ENCODE measurements around the gene APBB2.

Gene APBB2

DNA sequence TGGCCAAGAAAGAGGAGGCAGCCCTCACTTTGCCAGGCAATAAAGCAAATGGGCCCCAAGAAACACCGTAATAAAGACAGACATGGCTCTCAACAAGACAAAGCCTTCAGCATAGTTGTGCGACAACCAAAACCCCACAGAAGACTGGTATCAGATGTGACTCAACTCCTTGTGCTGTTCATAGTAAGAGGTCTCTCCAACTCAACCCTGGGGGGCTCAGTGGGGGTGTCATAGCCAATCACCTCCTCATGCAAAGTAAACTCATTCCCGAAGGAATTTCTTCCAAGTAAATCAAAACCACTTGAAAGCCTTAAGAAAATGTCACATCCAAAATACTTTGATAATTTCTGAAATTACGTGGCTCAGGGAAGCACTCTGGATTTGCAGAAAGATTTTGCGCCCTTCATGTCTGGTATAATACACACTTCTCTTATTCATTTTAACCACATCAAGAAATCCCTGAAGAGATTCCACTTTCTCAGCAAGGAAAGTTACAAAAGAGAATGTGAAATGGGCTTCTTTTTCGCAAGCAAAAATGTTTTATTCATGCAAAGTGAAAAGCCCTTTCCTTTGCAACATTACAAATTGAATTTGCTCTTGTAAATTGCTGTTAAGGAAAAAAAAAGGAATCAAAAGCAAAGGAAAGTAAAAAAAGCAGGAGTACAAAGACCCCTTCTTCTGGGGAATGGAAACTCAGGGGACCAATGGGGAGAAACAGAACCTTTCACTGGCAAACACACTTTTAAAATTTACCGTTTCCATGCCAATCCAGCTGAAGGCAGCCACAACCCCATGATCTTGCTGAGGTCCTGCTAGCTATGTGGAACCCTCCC lies 327.2 kb downstream of the APBB2 start:
- TF ChIP-seq, protein P1, sequence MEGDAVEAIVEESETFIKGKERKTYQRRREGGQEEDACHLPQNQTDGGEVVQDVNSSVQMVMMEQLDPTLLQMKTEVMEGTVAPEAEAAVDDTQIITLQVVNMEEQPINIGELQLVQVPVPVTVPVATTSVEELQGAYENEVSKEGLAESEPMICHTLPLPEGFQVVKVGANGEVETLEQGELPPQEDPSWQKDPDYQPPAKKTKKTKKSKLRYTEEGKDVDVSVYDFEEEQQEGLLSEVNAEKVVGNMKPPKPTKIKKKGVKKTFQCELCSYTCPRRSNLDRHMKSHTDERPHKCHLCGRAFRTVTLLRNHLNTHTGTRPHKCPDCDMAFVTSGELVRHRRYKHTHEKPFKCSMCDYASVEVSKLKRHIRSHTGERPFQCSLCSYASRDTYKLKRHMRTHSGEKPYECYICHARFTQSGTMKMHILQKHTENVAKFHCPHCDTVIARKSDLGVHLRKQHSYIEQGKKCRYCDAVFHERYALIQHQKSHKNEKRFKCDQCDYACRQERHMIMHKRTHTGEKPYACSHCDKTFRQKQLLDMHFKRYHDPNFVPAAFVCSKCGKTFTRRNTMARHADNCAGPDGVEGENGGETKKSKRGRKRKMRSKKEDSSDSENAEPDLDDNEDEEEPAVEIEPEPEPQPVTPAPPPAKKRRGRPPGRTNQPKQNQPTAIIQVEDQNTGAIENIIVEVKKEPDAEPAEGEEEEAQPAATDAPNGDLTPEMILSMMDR (IDR thresholded peaks at IDR 0.05; ENCODE audit: borderline replicate concordance, control extremely low read depth, extremely low read depth, insufficient read depth, missing control alignments), result no peak
- DNase-seq (ENCODE audit: low spot score), result no peak
- in situ Hi-C loops (cut with MboI; ENCODE audit: low sequenced_read_pairs, unreplicated experiment), result no loop called here

DNA sequence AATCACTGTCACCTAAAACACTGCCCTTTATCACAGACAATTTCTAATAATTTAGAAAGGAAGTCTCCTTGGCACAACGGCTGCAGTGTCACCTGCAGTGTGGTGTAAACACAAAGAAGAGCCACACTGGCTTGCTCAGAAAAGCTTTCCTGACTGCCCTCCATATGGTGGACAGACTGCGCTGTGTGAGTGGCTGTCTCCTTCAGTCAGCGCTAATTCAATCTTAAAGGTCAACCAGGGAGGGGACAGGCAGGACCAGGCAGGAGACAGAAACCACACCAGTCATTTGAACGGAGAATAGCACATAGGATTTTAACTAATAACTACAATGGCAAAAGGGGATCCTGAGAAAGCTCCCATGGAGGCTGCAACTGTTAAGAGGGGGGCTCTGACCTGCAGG lies 332.5 kb downstream of the APBB2 start:
- in situ Hi-C loops (cut with MboI; ENCODE audit: low sequenced_read_pairs, unreplicated experiment), result no loop called here
- TF ChIP-seq, protein P1 (IDR thresholded peaks at IDR 0.05; ENCODE audit: borderline replicate concordance, control extremely low read depth, extremely low read depth, insufficient read depth, missing control alignments), result no peak

DNA sequence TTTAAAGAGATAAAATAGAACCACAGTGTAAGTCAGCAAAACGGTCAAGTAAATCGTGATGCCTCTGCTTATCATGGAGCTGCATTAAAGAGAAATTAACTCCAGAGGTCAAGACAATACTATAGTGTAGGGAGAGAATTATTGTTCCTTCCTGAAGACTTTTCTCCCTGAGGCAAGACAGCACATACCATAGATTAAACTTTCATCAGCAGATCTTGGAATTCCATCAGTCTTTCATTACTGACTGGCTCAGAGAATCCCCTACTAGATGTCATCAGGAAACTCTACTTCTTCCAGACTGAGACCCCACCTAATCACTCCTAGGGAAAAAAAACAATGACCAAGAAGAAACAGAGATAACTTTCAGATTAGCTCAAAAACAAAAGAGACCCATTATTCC lies 333.2 kb downstream of the APBB2 start:
- in situ Hi-C loops (cut with MboI; ENCODE audit: low sequenced_read_pairs, unreplicated experiment), result no loop called here

More for the DNA sequence above, 332.5 kb downstream of the APBB2 start:
- DNase-seq (ENCODE audit: low spot score), result no peak

DNA sequence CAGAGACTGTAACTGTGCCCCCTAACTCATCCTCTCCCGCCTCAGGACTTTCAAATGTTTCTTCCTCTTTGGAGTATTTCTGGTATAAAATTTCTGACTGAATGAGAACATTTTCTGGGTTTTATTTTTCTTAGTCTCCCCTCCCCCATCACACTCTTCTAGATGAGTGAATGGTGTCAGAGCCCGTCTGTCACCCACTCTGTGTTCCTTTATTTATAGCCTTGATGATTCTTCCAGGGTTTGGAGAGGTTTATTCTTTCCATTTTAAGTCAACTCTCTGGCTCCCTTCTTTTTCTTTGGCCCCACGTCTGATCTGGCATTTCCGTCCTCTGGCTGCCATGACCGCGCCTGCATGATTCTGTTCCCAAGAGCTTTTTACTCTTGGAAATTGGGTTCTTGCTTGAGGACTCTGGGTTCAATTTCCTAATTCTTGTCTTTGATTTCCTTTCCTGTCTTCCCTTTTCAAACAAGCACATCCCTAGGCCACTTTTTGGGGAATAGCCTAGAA lies 335.7 kb downstream of the APBB2 start:
- TF ChIP-seq, protein P1 (IDR thresholded peaks at IDR 0.05; ENCODE audit: borderline replicate concordance, control extremely low read depth, extremely low read depth, insufficient read depth, missing control alignments), result no peak
- in situ Hi-C loops (cut with MboI; ENCODE audit: low sequenced_read_pairs, unreplicated experiment), result no loop called here
- DNase-seq (ENCODE audit: low spot score), result no peak

More for the DNA sequence above, 333.2 kb downstream of the APBB2 start:
- TF ChIP-seq, protein P1 (IDR thresholded peaks at IDR 0.05; ENCODE audit: borderline replicate concordance, control extremely low read depth, extremely low read depth, insufficient read depth, missing control alignments), result no peak
- no peak for DNase-seq (ENCODE audit: low spot score)

DNA sequence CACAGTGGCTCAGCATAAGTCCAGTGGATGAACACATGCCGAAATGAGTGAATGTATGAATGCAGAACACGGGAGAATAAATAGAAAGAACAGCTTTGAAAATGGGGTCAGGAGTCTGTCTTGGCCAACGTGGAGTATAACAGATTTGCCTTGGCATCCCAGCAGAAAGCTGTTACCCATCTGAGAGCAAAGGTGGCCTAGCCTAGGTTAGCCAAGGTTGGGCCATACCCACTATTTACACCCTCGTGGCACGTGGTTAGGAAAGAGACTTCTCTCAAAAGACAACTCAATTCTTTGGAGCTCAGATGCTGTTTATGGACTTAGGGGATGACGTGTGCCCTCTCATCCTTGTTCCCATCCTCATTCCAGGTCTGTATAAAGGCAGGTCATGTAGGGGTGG lies 337.3 kb downstream of the APBB2 start:
- TF ChIP-seq, protein P1 (IDR thresholded peaks at IDR 0.05; ENCODE audit: borderline replicate concordance, control extremely low read depth, extremely low read depth, insufficient read depth, missing control alignments), result no peak
- DNase-seq (ENCODE audit: low spot score), result no peak

DNA sequence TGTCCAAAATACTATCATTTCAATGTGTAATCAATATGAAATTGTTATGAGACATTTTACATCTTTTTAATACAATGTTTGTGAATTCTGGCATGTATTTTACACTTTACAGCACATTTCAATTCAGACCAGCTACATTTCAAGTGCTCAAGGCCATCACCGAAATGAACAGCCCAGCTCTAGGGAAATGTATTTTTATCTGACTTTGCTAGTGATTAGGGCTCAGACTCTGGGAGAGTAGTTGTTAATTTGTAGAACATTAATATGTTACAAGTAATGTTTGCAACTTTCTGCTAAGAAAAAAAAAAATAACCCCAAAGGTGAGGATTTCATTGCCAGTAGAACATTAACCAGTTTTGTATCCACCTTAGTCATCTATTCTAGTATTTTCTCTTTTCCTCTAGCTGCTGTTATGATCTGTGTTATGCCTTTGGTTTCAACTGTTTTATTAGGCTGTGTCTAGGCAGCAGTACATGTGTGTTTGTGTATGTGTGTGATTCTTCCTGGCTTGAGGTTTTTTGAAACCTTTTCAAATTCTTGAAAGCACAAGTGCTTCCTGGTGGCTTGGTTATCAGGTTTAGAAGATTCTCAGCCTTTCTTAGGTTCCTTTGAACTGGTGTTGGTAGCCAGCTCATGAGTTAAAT lies 338.7 kb downstream of the APBB2 start:
- in situ Hi-C loops (cut with MboI; ENCODE audit: low sequenced_read_pairs, unreplicated experiment), result no loop called here
- DNase-seq (ENCODE audit: low spot score), result no peak
- TF ChIP-seq, protein P1 (IDR thresholded peaks at IDR 0.05; ENCODE audit: borderline replicate concordance, control extremely low read depth, extremely low read depth, insufficient read depth, missing control alignments), result no peak

More for the DNA sequence above, 337.3 kb downstream of the APBB2 start:
- in situ Hi-C loops (cut with MboI; ENCODE audit: low sequenced_read_pairs, unreplicated experiment), result no loop called here

Measured in GM13976 (cell line).